GM12864 (cell line): Measurements from ENCODE around the gene AGPAT3.

ENCODE experiments used
- DNase-seq: peaks from one replicate; pipeline ENCODE4 v3.0.0-alpha.2; 2011; ENCODE audit warnings: low read depth
- H3K4me3 ChIP-seq: 2 replicates; pipeline ENCODE4 v1.5.1; 2011; ENCODE audit warnings: mild to moderate bottlenecking, low read depth, low read length, control low read depth
- CTCF ChIP-seq: IDR thresholded peaks from 2 replicates; pipeline ENCODE4 v1.5.1; 2011; ENCODE audit warnings: low read depth, mild to moderate bottlenecking, moderate library complexity, low read length, control low read depth, inconsistent platforms; ENCODE audit errors: missing control alignments

Gene AGPAT3

GRCh38 chr21:44003307-44003966 lies 138.4 kb downstream of the AGPAT3 start:
- TF ChIP-seq CTCF: no peak
- no peak overlapping the region for H3K4me3 ChIP-seq
- DNase-seq: no peak

GRCh38 chr21:44005071-44005470 lies 140.0 kb downstream of the AGPAT3 start:
- no peak overlapping the region for H3K4me3 ChIP-seq
- DNase-seq: no peak
- no peak for TF ChIP-seq CTCF

GRCh38 chr21:44005593-44005992 lies 140.6 kb downstream of the AGPAT3 start:
- no peak for DNase-seq
- no peak overlapping the region for H3K4me3 ChIP-seq
- TF ChIP-seq CTCF: no peak

GRCh38 chr21:44006017-44006619 lies 141.1 kb downstream of the AGPAT3 start:
- TF ChIP-seq CTCF: no peak
- no peak for DNase-seq
- H3K4me3 ChIP-seq: no peak overlapping the region

GRCh38 chr21:44006656-44007055 lies 141.6 kb downstream of the AGPAT3 start:
- DNase-seq: no peak
- no peak overlapping the region for H3K4me3 ChIP-seq
- TF ChIP-seq CTCF: no peak

GRCh38 chr21:44010429-44010828 lies 145.4 kb downstream of the AGPAT3 start:
- H3K4me3 ChIP-seq: no peak overlapping the region
- TF ChIP-seq CTCF: no peak
- no peak for DNase-seq

GRCh38 chr21:44011123-44011522 lies 146.1 kb downstream of the AGPAT3 start:
- DNase-seq: no peak
- H3K4me3 ChIP-seq: peak overlapping the region; percentile 96
- TF ChIP-seq CTCF: no peak
